ENCODE results near the gene ZNF750.

- TF ChIP-seq CTCF (conservative IDR thresholded peaks at IDR 0.05) = no peak
- TF ChIP-seq ZFX (IDR thresholded peaks at IDR 0.05) = no peak
These were observed 36.6 kb downstream of the ZNF750 start for GRCh38 chr17:82803185-82803584.

Data from C4-2B (cell line).